ENCODE results near the gene KCNQ1. TPM values are rescaled to one million over a fixed set of nuclear protein-coding genes. Genes with fewer than 3 reads are reported as not detected.

The KCNQ1 gene
- total RNA-seq, 1 experiment from 2014 or later, result 10.7 TPM

DNA sequence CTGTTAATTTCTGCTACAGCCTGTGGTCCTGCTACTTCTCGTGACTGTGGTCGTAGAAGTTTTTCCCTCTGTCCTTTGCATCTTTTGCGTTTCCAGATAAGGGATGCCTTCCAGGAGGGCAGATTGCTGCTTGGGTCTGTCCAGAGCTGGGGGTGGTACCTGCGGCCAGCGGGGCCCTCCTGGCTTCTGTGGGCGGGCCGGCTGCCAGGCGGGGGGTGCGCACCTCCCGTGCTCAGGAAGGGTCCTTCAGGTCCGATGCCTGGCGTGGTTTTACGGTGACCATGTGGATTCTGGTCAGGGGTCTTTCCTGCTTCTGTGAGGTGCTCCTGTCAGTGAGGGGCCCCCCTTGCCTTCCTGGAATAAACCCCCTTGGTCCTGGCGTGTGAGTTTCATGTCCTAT, 84.8 kb downstream of the KCNQ1 start:
- no peak overlapping the region for H3K4me2 ChIP-seq (ENCODE audit: low read length)
- TF ChIP-seq, protein P1, sequence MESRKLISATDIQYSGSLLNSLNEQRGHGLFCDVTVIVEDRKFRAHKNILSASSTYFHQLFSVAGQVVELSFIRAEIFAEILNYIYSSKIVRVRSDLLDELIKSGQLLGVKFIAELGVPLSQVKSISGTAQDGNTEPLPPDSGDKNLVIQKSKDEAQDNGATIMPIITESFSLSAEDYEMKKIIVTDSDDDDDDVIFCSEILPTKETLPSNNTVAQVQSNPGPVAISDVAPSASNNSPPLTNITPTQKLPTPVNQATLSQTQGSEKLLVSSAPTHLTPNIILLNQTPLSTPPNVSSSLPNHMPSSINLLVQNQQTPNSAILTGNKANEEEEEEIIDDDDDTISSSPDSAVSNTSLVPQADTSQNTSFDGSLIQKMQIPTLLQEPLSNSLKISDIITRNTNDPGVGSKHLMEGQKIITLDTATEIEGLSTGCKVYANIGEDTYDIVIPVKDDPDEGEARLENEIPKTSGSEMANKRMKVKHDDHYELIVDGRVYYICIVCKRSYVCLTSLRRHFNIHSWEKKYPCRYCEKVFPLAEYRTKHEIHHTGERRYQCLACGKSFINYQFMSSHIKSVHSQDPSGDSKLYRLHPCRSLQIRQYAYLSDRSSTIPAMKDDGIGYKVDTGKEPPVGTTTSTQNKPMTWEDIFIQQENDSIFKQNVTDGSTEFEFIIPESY (IDR thresholded peaks at IDR 0.05; ENCODE audit: extremely low read depth, insufficient replicate concordance, low read length), result no peak
- no peak for TF ChIP-seq JUND (IDR thresholded peaks at IDR 0.05)
- TF ChIP-seq, protein P2, sequence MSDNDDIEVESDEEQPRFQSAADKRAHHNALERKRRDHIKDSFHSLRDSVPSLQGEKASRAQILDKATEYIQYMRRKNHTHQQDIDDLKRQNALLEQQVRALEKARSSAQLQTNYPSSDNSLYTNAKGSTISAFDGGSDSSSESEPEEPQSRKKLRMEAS (IDR thresholded peaks at IDR 0.05), result no peak
- TF ChIP-seq RAD21 (IDR thresholded peaks at IDR 0.05; ENCODE audit: low read depth), result no peak
- no peak for TF ChIP-seq CEBPB (IDR thresholded peaks at IDR 0.05; ENCODE audit: low read depth)
- no peak for TF ChIP-seq ZNF274 (IDR thresholded peaks at IDR 0.05; ENCODE audit: low read depth, low read length)
- no peak for TF ChIP-seq CBX3 (IDR thresholded peaks at IDR 0.05; ENCODE audit: low read depth)
- TF ChIP-seq, protein P3, sequence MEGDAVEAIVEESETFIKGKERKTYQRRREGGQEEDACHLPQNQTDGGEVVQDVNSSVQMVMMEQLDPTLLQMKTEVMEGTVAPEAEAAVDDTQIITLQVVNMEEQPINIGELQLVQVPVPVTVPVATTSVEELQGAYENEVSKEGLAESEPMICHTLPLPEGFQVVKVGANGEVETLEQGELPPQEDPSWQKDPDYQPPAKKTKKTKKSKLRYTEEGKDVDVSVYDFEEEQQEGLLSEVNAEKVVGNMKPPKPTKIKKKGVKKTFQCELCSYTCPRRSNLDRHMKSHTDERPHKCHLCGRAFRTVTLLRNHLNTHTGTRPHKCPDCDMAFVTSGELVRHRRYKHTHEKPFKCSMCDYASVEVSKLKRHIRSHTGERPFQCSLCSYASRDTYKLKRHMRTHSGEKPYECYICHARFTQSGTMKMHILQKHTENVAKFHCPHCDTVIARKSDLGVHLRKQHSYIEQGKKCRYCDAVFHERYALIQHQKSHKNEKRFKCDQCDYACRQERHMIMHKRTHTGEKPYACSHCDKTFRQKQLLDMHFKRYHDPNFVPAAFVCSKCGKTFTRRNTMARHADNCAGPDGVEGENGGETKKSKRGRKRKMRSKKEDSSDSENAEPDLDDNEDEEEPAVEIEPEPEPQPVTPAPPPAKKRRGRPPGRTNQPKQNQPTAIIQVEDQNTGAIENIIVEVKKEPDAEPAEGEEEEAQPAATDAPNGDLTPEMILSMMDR (IDR thresholded peaks at IDR 0.05 in 2 of 3, conservative IDR thresholded peaks at IDR 0.05 in 1 of 3; ENCODE audit: borderline replicate concordance in 1 of 3, insufficient read depth in 1 of 3, low read depth in 2 of 3, low read length in 2 of 3), result no peak
- TF ChIP-seq, protein P4, sequence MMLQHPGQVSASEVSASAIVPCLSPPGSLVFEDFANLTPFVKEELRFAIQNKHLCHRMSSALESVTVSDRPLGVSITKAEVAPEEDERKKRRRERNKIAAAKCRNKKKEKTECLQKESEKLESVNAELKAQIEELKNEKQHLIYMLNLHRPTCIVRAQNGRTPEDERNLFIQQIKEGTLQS (IDR thresholded peaks at IDR 0.05), result no peak
- ATAC-seq, result no peak
- H2AFZ ChIP-seq (ENCODE audit: low read depth, low read length, poor library complexity, severe bottlenecking), result no peak overlapping the region
- no peaks in the 10 kb centered on the region for H3K27me3 ChIP-seq (ENCODE audit: insufficient read depth, low read length)
- POLR2A ChIA-PET, result no interaction called here
- no peak overlapping the region for H3K9ac ChIP-seq (ENCODE audit: low read length)
- H3K4me1 ChIP-seq (ENCODE audit: control insufficient read depth in 1 of 2, insufficient read depth in 2 of 2, low read length in 2 of 2), result peaks cover 16 to 25% of the 10 kb centered on the region in 2 experiments
- DNase-seq (ENCODE audit: low read depth, low spot score), result no peak
- intact Hi-C loops (cut with micrococcal nuclease), result loop anchor here (5.0 to 10.0 kb wide), 2 partner anchors 335 to 888 kb away; no protein-coding TSS in a partner anchor
- BruUV-seq (replicated peaks), result no TSS peak
- RAD21 ChIA-PET (ENCODE audit: low non-redundant PET in 1 of 2, low total read pairs in 2 of 2, uncharacterized antibody in 2 of 2, unreplicated experiment in 2 of 2), result no interaction called here
- H3K9me2 ChIP-seq (ENCODE audit: insufficient read depth), result no peaks in the 10 kb centered on the region
- H4K20me1 ChIP-seq (ENCODE audit: insufficient read depth), result no peaks in the 10 kb centered on the region
- H3K36me3 ChIP-seq (ENCODE audit: control insufficient read depth in 1 of 2, insufficient read depth in 2 of 2, low read length in 2 of 2), result no peaks in the 10 kb centered on the region
- H3K27ac ChIP-seq (ENCODE audit: low read depth, low read length), result no peak overlapping the region
- no peak overlapping the region for H3K4me3 ChIP-seq (replicated peaks in 1 of 2; ENCODE audit: low read depth in 1 of 2, low read length in 2 of 2)
- H3K79me2 ChIP-seq (ENCODE audit: insufficient read depth, low read length), result no peaks in the 10 kb centered on the region
- H3K9me3 ChIP-seq (ENCODE audit: control insufficient read depth in 1 of 2, insufficient read depth in 1 of 2, low read depth in 1 of 2, low read length in 2 of 2), result no peaks in the 10 kb centered on the region
- CTCF ChIA-PET, result no interaction called here
